ENCODE measurements around the gene INTS11.

- TF ChIP-seq CTCF (optimal IDR thresholded peaks at IDR 0.05 in 1 of 3, IDR thresholded peaks at IDR 0.05 in 1 of 3, conservative IDR thresholded peaks at IDR 0.05 in 1 of 3; ENCODE audit: extremely low read depth in 1 of 3, insufficient read depth in 2 of 3, low read length in 3 of 3) (no peak), EZH2 (IDR thresholded peaks at IDR 0.05; ENCODE audit: low read length) (no peak)
Measured at GRCh38 chr1:1359664-1360468, 35.4 kb upstream of the INTS11 start.
